GM18867 (cell line): Measurements from ENCODE around the gene DNAAF8.

Experiments used
- ATAC-seq: cut with Tn5 transposase; IDR thresholded peaks from one replicate; pipeline ENCODE4 v1.9.1; 2021; ENCODE audit warnings: mild to moderate bottlenecking, moderate library complexity; ENCODE audit not compliant: unreplicated experiment

Gene DNAAF8

GRCh38 chr16:4748682-4749411 is 14.5 kb downstream of the DNAAF8 start:
- ATAC-seq = no peak

GRCh38 chr16:4749700-4750257 is 15.4 kb downstream of the DNAAF8 start:
- ATAC-seq = no peak

GRCh38 chr16:4750896-4751295 is 16.6 kb downstream of the DNAAF8 start:
- ATAC-seq = no peak

- no peak for ATAC-seq
These were observed 18.2 kb downstream of the DNAAF8 start for GRCh38 chr16:4752351-4753100.

GRCh38 chr16:4753227-4753626 is 18.9 kb downstream of the DNAAF8 start:
- ATAC-seq = no peak

- no peak for ATAC-seq
These were observed 20.5 kb downstream of the DNAAF8 start for GRCh38 chr16:4754865-4755264.

GRCh38 chr16:4755687-4756086 is 21.4 kb downstream of the DNAAF8 start:
- ATAC-seq = no peak

GRCh38 chr16:4760221-4760910 is 26.0 kb downstream of the DNAAF8 start:
- no peak for ATAC-seq

- no peak for ATAC-seq
These were observed 27.9 kb downstream of the DNAAF8 start for GRCh38 chr16:4762205-4762604.

GRCh38 chr16:4763791-4764190 is 29.5 kb downstream of the DNAAF8 start:
- no peak for ATAC-seq

GRCh38 chr16:4765511-4766474 is 31.5 kb downstream of the DNAAF8 start:
- no peak for ATAC-seq

GRCh38 chr16:4766875-4767628 is 32.7 kb downstream of the DNAAF8 start, which contains the start of gene ZNF500:
Gene ZNF500 (minus strand): TSS chr16:4767162. CDS start chr16:4765978, 1,184 bp downstream.
- peak; percentile 85 for ATAC-seq

GRCh38 chr16:4767872-4768548 is 33.7 kb downstream of the DNAAF8 start:
- no peak for ATAC-seq

GRCh38 chr16:4768549-4769305 is 34.4 kb downstream of the DNAAF8 start:
- ATAC-seq = peak; percentile 63

GRCh38 chr16:4769306-4769638 is 34.9 kb downstream of the DNAAF8 start:
- ATAC-seq = no peak

GRCh38 chr16:4771646-4772045 is 37.3 kb downstream of the DNAAF8 start:
- no peak for ATAC-seq

GRCh38 chr16:4772351-4772750 is 38.0 kb downstream of the DNAAF8 start:
- no peak for ATAC-seq

- no peak for ATAC-seq
These were observed 40.7 kb downstream of the DNAAF8 start for GRCh38 chr16:4775005-4775404.
